Measurements from ENCODE around the gene DVL2.

DNA sequence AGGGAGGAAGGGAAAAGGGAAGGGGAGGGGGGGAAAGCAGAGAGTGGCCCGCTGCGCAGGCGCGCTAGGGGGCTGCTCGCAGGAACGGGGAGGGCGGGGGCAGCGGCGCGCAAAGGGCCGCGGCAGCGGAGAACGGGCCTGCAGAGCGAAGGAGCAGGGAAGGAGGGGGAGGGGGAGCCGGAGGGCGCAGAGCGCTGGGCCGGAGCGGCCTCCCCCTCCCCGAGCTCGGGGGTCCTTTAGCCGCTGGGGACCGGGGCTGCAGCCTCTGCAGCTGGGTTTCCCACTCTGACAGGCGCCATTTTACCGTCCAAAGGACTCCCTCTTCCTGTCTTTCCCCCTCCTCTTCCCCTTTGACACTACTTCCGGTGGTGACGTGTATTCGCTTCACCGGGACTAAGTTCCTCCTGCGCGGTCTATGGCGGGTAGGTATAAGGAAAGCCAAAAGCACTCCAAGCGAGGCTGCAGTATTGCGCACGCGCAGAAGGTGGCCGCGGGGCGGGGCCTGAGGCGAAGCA lies 17.4 kb upstream of the DVL2 start, which contains the start of gene CTDNEP1:
- TF ChIP-seq TAF1 (IDR thresholded peaks at IDR 0.05; ENCODE audit: borderline replicate concordance, insufficient read depth, low read length) = peak; percentile 71; the same call in 1 of the 2 replicates
- TF ChIP-seq SIN3A (IDR thresholded peaks at IDR 0.05; ENCODE audit: borderline replicate concordance, insufficient read depth, low read length) = no peak
- no peak for TF ChIP-seq FOXP2 (optimal IDR thresholded peaks at IDR 0.05; ENCODE audit: borderline replicate concordance, extremely low read depth, extremely low read length, insufficient read depth)
- peak; percentile 42; the same call in 1 of the 2 replicates for TF ChIP-seq POLR2AphosphoS5 (IDR thresholded peaks at IDR 0.05; ENCODE audit: low read depth, low read length)

Measured in PFSK-1 (cell line).